WTC11 (cell line): ENCODE results near the gene SPI1. TPM values are rescaled to one million over a fixed set of nuclear protein-coding genes. Genes with fewer than 3 reads are reported as not detected.
A peak's percentile ranks its signal among the peaks of the same experiment; 100 is the strongest.

Source experiments
- ATAC-seq: fragments of 200-7000 bp; cut with Tn5 transposase; 2 replicates; pipeline ENCODE4 v1.10.0; 2021; ENCODE audit warnings: mild to moderate bottlenecking, moderate library complexity
- CTCF ChIA-PET: fragments of 300-600 bp; sonication (Branson Sonifier 250); formaldehyde crosslinking; loops from one replicate; lab custom pipeline; 2021; ENCODE audit warnings: antibody characterized with exemption; lab: Charles Lee
- POLR2A ChIA-PET: fragments of 350-600 bp; sonication (Branson Sonifier 250); formaldehyde crosslinking; loops from one replicate; lab custom pipeline; 2021; ENCODE audit warnings: antibody characterized with exemption; lab: Charles Lee
- DNase-seq: peaks from one replicate; pipeline ENCODE4 v3.0.0; 2021; ENCODE audit warnings: low spot score
- H3K27ac Mint-ChIP-seq: 2 replicates; pipeline ENCODE4 v1.8.0; 2021; ENCODE audit warnings: mixed read lengths
- H3K27me3 Mint-ChIP-seq: 2 replicates; pipeline ENCODE4 v1.8.0; 2021; ENCODE audit warnings: low read depth, mild to moderate bottlenecking, moderate library complexity, mixed read lengths
- H3K36me3 Mint-ChIP-seq: 2 replicates; pipeline ENCODE4 v1.8.0; 2021; ENCODE audit warnings: mixed read lengths
- H3K4me1 Mint-ChIP-seq: 2 replicates; pipeline ENCODE4 v1.8.0; 2022; ENCODE audit warnings: mixed read lengths
- H3K4me3 Mint-ChIP-seq: 2 replicates; pipeline ENCODE4 v1.8.0; 2021; ENCODE audit warnings: mild to moderate bottlenecking, moderate library complexity, mixed read lengths
- H3K9me3 Mint-ChIP-seq: 2 replicates; pipeline ENCODE4 v1.8.0; 2021; ENCODE audit warnings: mixed read lengths
- ATF2 ChIP-seq: sonication (generic); formaldehyde crosslinking; IDR thresholded peaks from 2 replicates; pipeline ENCODE4 v1.8.1; 2022; ENCODE audit warnings: low read depth, missing genetic modification reagents, borderline replicate concordance
- CBFB ChIP-seq: sonication (generic); formaldehyde crosslinking; IDR thresholded peaks from 2 replicates; pipeline ENCODE4 v1.8.1; 2022; ENCODE audit warnings: mild to moderate bottlenecking, low read depth, missing genetic modification reagents
- ELF4 ChIP-seq: sonication (generic); formaldehyde crosslinking; IDR thresholded peaks from 2 replicates; pipeline ENCODE4 v1.8.1; 2022; ENCODE audit warnings: low read depth, mild to moderate bottlenecking, moderate library complexity, missing genetic modification reagents
- ERG ChIP-seq: fragments of 250-450 bp; sonication (Bioruptor Pico); IDR thresholded peaks from 2 replicates; pipeline ENCODE4 v1.8.0; 2021; ENCODE audit warnings: mild to moderate bottlenecking
- ETV6 ChIP-seq: sonication (generic); formaldehyde crosslinking; IDR thresholded peaks from 2 replicates; pipeline ENCODE4 v1.8.1; 2022; ENCODE audit warnings: mild to moderate bottlenecking, missing genetic modification reagents
- FOXK1 ChIP-seq: sonication (generic); formaldehyde crosslinking; IDR thresholded peaks from 2 replicates; pipeline ENCODE4 v1.8.0; 2022; ENCODE audit warnings: mild to moderate bottlenecking, moderate library complexity, missing genetic modification reagents
- FOXP4 ChIP-seq: sonication (generic); formaldehyde crosslinking; IDR thresholded peaks from 2 replicates; pipeline ENCODE4 v1.8.0; 2022; ENCODE audit warnings: mild to moderate bottlenecking, missing genetic modification reagents
- IRF2 ChIP-seq: sonication (generic); formaldehyde crosslinking; IDR thresholded peaks from 2 replicates; pipeline ENCODE4 v1.8.0; 2022; ENCODE audit warnings: low read depth, missing genetic modification reagents, borderline replicate concordance
- NFATC4 ChIP-seq: fragments of 250-450 bp; sonication (Bioruptor Pico); IDR thresholded peaks from 2 replicates; pipeline ENCODE4 v1.9.0; 2021; ENCODE audit warnings: mild to moderate bottlenecking
- NR1H2 ChIP-seq: sonication (generic); formaldehyde crosslinking; IDR thresholded peaks from 2 replicates; pipeline ENCODE4 v1.9.0; 2021; ENCODE audit warnings: mild to moderate bottlenecking, moderate library complexity, missing genetic modification reagents
- RELA ChIP-seq: sonication (generic); formaldehyde crosslinking; IDR thresholded peaks from 2 replicates; pipeline ENCODE4 v1.8.1; 2022; ENCODE audit warnings: missing genetic modification reagents, mild to moderate bottlenecking, borderline replicate concordance
- SOX15 ChIP-seq: fragments of 250-450 bp; sonication (Bioruptor Pico); IDR thresholded peaks from 2 replicates; pipeline ENCODE4 v1.9.0; 2021; ENCODE audit warnings: mild to moderate bottlenecking
- TEAD1 ChIP-seq: sonication (generic); formaldehyde crosslinking; IDR thresholded peaks from 2 replicates; pipeline ENCODE4 v1.8.0; 2022; ENCODE audit warnings: mild to moderate bottlenecking, missing genetic modification reagents
- ZNF121 ChIP-seq: sonication (generic); formaldehyde crosslinking; IDR thresholded peaks from 2 replicates; pipeline ENCODE4 v1.8.0; 2023; ENCODE audit warnings: missing genetic modification reagents
- ZNF138 ChIP-seq: sonication (generic); formaldehyde crosslinking; conservative IDR thresholded peaks from 2 replicates; pipeline ENCODE4 v1.8.1; 2022; ENCODE audit warnings: mild to moderate bottlenecking, moderate library complexity, missing genetic modification reagents
- ZNF263 ChIP-seq: sonication (generic); formaldehyde crosslinking; IDR thresholded peaks from 2 replicates; pipeline ENCODE4 v1.8.1; 2022; ENCODE audit warnings: low read depth, mild to moderate bottlenecking, moderate library complexity, missing genetic modification reagents
- ZNF281 ChIP-seq: sonication (generic); formaldehyde crosslinking; IDR thresholded peaks from 2 replicates; pipeline ENCODE4 v1.8.0; 2023; ENCODE audit warnings: mild to moderate bottlenecking, missing genetic modification reagents
- ZNF423 ChIP-seq: fragments of 250-450 bp; sonication (Bioruptor Pico); IDR thresholded peaks from 2 replicates; pipeline ENCODE4 v2.1.2; 2022; ENCODE audit warnings: mild to moderate bottlenecking, moderate library complexity
- ZNF532 ChIP-seq: fragments of 250-450 bp; sonication (Bioruptor Pico); IDR thresholded peaks from 2 replicates; pipeline ENCODE4 v1.9.0; 2021; ENCODE audit warnings: mild to moderate bottlenecking, borderline replicate concordance
- ZNF671 ChIP-seq: fragments of 250-450 bp; sonication (Bioruptor Pico); IDR thresholded peaks from 2 replicates; pipeline ENCODE4 v1.8.0; 2021; ENCODE audit warnings: mild to moderate bottlenecking
- total RNA-seq: library from RNA; stranded (reverse); gene quantifications from 3 replicates; pipeline ENCODE4 v1.2.3, GENCODE V29; 2021

The SPI1 gene
- total RNA-seq, 1 experiment from 2014 or later = 0.59 TPM

- Mint-ChIP-seq H3K36me3 (no peaks in the 10 kb centered on the region), H3K27ac (no peak overlapping the region), H3K27me3 (no peaks in the 10 kb centered on the region), H3K9me3 (no peaks in the 10 kb centered on the region), H3K4me1 (peaks cover 3% of the 10 kb centered on the region; the same call in 1 of the 2 replicates), H3K4me3 (no peak overlapping the region)
- ChIA-PET CTCF (interaction anchor here (1.2 to 2.5 kb wide), 3 partner anchors 8 to 20 kb away, joined by 3 to 19 read pairs (median 6); no protein-coding TSS in a partner anchor), POLR2A (no interaction called here)
- ATAC-seq (no peak), DNase-seq (no peak)
- peak; percentile 60; the same call in 1 of the 2 replicates for TF ChIP-seq ZNF121
- TF ChIP-seq IRF2 (CRISPR knock-in tag) = no peak
- TF ChIP-seq, all 79 proteins: peak for 1
Observed at GRCh38 chr11:47391711-47392432, 13.5 kb upstream of the SPI1 start.

- no peak for ATAC-seq
- Mint-ChIP-seq H3K36me3 (no peaks in the 10 kb centered on the region), H3K27ac (no peak overlapping the region), H3K9me3 (no peaks in the 10 kb centered on the region), H3K4me1 (peaks cover 3% of the 10 kb centered on the region; the same call in 1 of the 2 replicates), H3K27me3 (no peaks in the 10 kb centered on the region)
- POLR2A ChIA-PET = no interaction called here
- no peak for DNase-seq
- TF ChIP-seq ZNF532 (no peak), SOX15 (no peak), TEAD1 (CRISPR knock-in tag) (no peak)
- TF ChIP-seq, all 79 proteins: peak for 0
- CTCF ChIA-PET = interaction anchor here (1.2 to 4.4 kb wide), 4 partner anchors 9 to 21 kb away, joined by 3 to 19 read pairs (median 12); no protein-coding TSS in a partner anchor
- no peak overlapping the region for H3K4me3 Mint-ChIP-seq
Observed at GRCh38 chr11:47391077-47391583, 12.8 kb upstream of the SPI1 start.

- ChIA-PET CTCF (interaction anchor here (2.0 to 4.4 kb wide), 2 partner anchors 10 to 16 kb away, joined by 6 to 18 read pairs; no protein-coding TSS in a partner anchor), POLR2A (no interaction called here)
- Mint-ChIP-seq H3K4me3 (no peak overlapping the region), H3K9me3 (no peaks in the 10 kb centered on the region), H3K36me3 (no peaks in the 10 kb centered on the region), H3K4me1 (peaks cover 3% of the 10 kb centered on the region; the same call in 1 of the 2 replicates), H3K27me3 (no peaks in the 10 kb centered on the region), H3K27ac (no peak overlapping the region)
- ATAC-seq (no peak), DNase-seq (no peak)
- TF ChIP-seq ZNF671 (CRISPR knock-in tag) (no peak), ZNF138 (CRISPR knock-in tag) (no peak), NFATC4 (no peak), ETV6 (CRISPR knock-in tag) (no peak), ELF4 (CRISPR knock-in tag) (no peak), NR1H2 (no peak), CBFB (CRISPR knock-in tag) (no peak), FOXP4 (CRISPR knock-in tag) (no peak), ATF2 (CRISPR knock-in tag) (no peak), ZNF281 (CRISPR knock-in tag) (no peak), RELA (CRISPR knock-in tag) (no peak), ZNF263 (CRISPR knock-in tag) (no peak), ERG (CRISPR knock-in tag) (no peak), ZNF423 (CRISPR knock-in tag) (no peak), FOXK1 (CRISPR knock-in tag) (no peak)
Observed at GRCh38 chr11:47390422-47390760, 12.0 kb upstream of the SPI1 start.
